K562 (cell line): ENCODE measurements around the gene RNU5D-1. TPM values are rescaled to one million over a fixed set of nuclear protein-coding genes. Genes with fewer than 3 reads are reported as not detected.

Experiments
- GABPB2 ChIP-seq: fragments of 250-450 bp; sonication (Bioruptor Pico); conservative IDR thresholded peaks from 2 replicates; pipeline ENCODE4 v1.5.1; 2021; ENCODE audit warnings: mild to moderate bottlenecking
- HMGN3 ChIP-seq: IDR thresholded peaks from 2 replicates; pipeline ENCODE4 v1.6.1; 2011; ENCODE audit warnings: borderline replicate concordance, low read depth, mild to moderate bottlenecking, mixed read lengths, low read length; ENCODE audit not compliant: insufficient read length; ENCODE audit errors: extremely low read depth
- MTA2 ChIP-seq: fragments of 450-650 bp; IDR thresholded peaks from 2 replicates; pipeline ENCODE4 v1.6.1; 2016; ENCODE audit warnings: low read depth
- POLR2AphosphoS5 ChIP-seq: IDR thresholded peaks from 2 replicates; pipeline ENCODE4 v1.6.1; 2011; ENCODE audit warnings: mild to moderate bottlenecking, low read depth, low read length, moderate library complexity; ENCODE audit not compliant: control insufficient read depth, insufficient read depth
- PRMT5 ChIP-seq: sonication (generic); formaldehyde crosslinking; IDR thresholded peaks from 2 replicates; pipeline ENCODE4 v1.5.0; 2020; ENCODE audit warnings: missing genetic modification reagents
- PRPF4 ChIP-seq: fragments of 200-400 bp; formaldehyde crosslinking; IDR thresholded peaks from one replicate; pipeline ENCODE4 v1.6.1; 2017; ENCODE audit warnings: low read length, low read depth, mild to moderate bottlenecking; ENCODE audit not compliant: insufficient read depth, poor library complexity, severe bottlenecking
- PURB ChIP-seq: sonication (generic); formaldehyde crosslinking; IDR thresholded peaks from 2 replicates; pipeline ENCODE4 v1.9.0; 2021; ENCODE audit warnings: low read depth, mild to moderate bottlenecking, missing genetic modification reagents
- RFX5 ChIP-seq: IDR thresholded peaks from 2 replicates; pipeline ENCODE4 v1.6.1; 2011; ENCODE audit warnings: low read depth, mild to moderate bottlenecking, improper control_type of control experiment, low read length
- RHOXF2B ChIP-seq: fragments of 250-450 bp; sonication (Bioruptor Pico); conservative IDR thresholded peaks from 2 replicates; pipeline ENCODE4 v1.5.1; 2021
- SP2 ChIP-seq: IDR thresholded peaks from 2 replicates; pipeline ENCODE4 v1.6.1; 2011; ENCODE audit warnings: mild to moderate bottlenecking, low read depth, low read length, moderate library complexity; ENCODE audit not compliant: poor library complexity, severe bottlenecking; ENCODE audit errors: extremely low read depth
- XRCC5 ChIP-seq: fragments of 200-400 bp; formaldehyde crosslinking; IDR thresholded peaks from 2 replicates; pipeline ENCODE4 v1.6.1; 2017; ENCODE audit warnings: low read depth, mild to moderate bottlenecking, low read length
- ZC3H8 ChIP-seq: fragments of 450-650 bp; IDR thresholded peaks from 2 replicates; pipeline ENCODE4 v1.6.1; 2017
- ZFP1 ChIP-seq: fragments of 450-650 bp; formaldehyde crosslinking; IDR thresholded peaks from 2 replicates; pipeline ENCODE4 v1.4.0; 2020; ENCODE audit warnings: mild to moderate bottlenecking, mixed read lengths
- polyA plus RNA-seq, 8 experiments: library from polyadenylated mRNA; depleted of rRNA in 4 of 8; stranded (reverse) in 5 of 8; unstranded in 3 of 8; fragments of >200 nt; fragmentation: Nextera tagmentation in 2 of 8; fragmentation: Illumina TruSeq in 1 of 8; extraction: Ambion mirVana in 2 of 8; extraction: Trizol in 1 of 8; gene quantifications; 2 replicates each; pipeline versions ENCODE4 v1.2.1 to v1.2.3, GENCODE V29; 2011 to 2014; ENCODE audit warnings: inconsistent platforms in 1 of 8, missing spikeins in 1 of 8
- total RNA-seq, 7 experiments: library from RNA; depleted of rRNA in 6 of 7; stranded (reverse); fragments of >200 nt in 6 of 7; fragmentation: Illumina TruSeq in 2 of 7; extraction: Trizol in 2 of 7; gene quantifications; 2 replicates each; pipeline versions ENCODE4 v1.2.1 to v1.2.3, GENCODE V29; 2011 to 2021; ENCODE audit warnings: low replicate concordance in 1 of 7
- TF ChIP-seq, protein P1 (sequence below): fragments of 150-350 bp; conservative IDR thresholded peaks from 2 replicates; pipeline ENCODE4 v1.6.1; 2014; ENCODE audit warnings: low read length
- TF ChIP-seq, protein P2 (sequence below): fragments of 250-450 bp; sonication (Bioruptor Pico); IDR thresholded peaks from 2 replicates; pipeline ENCODE4 v1.8.0; 2021; ENCODE audit warnings: moderate library complexity, mild to moderate bottlenecking, inconsistent platforms
- TF ChIP-seq, protein P3 (sequence below): IDR thresholded peaks from 2 replicates; pipeline ENCODE4 v1.6.1; 2012; ENCODE audit warnings: low read depth, low read length, improper control_type of control experiment, borderline replicate concordance
- TF ChIP-seq, protein P4 (sequence below): sonication (generic); formaldehyde crosslinking; IDR thresholded peaks from 2 replicates; pipeline ENCODE4 v1.8.1; 2023; ENCODE audit warnings: missing genetic modification reagents, mild to moderate bottlenecking, borderline replicate concordance

Gene RNU5D-1
- total and polyA plus RNA-seq, 9 of the 15 experiments (the other 6 are each of a cell fraction or from before 2014, with no cell fraction given): under 0.01 TPM; not detected in 8

DNA sequence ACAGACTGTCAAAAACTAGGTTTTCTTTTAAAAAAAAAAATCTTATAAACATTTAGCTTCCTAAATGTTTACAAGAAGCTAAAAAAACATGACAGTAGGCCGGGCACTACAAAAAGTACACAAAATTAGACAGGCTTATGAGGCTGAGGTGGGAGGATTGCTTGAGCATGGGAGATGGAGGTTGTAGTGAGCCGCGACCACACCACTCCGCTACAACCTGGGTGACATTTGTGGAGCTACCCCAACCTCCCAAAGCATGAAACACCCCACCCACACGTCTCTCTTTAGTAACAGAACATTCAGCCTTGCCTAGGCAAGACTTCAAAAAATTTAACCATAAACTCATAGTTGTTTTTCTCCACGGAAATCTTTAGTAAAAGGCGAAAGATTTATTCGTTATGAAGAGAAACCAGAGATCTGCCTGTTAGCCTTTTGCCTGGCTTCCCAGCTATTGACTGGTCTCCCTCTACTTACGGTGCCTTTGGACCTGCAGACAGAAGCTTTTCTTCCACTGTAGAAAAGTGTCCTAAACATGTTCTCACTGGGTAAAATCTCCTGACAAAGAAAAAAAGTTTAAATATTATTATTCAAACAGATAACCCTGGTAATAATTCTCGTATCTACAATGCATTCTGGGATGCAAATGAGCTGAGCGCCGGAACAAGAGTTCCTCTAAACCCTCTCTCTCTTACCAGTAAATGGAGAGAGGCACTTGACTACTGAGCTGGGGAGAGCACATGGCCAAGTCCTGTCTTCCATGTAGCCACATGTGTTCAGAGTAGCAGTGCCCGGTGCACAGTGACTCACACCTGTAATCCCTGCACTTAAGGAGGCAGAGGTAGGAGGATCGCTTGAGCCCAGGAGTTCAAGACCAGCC is 9.2 kb downstream of the RNU5D-1 start (continued):
- TF ChIP-seq, protein P1, sequence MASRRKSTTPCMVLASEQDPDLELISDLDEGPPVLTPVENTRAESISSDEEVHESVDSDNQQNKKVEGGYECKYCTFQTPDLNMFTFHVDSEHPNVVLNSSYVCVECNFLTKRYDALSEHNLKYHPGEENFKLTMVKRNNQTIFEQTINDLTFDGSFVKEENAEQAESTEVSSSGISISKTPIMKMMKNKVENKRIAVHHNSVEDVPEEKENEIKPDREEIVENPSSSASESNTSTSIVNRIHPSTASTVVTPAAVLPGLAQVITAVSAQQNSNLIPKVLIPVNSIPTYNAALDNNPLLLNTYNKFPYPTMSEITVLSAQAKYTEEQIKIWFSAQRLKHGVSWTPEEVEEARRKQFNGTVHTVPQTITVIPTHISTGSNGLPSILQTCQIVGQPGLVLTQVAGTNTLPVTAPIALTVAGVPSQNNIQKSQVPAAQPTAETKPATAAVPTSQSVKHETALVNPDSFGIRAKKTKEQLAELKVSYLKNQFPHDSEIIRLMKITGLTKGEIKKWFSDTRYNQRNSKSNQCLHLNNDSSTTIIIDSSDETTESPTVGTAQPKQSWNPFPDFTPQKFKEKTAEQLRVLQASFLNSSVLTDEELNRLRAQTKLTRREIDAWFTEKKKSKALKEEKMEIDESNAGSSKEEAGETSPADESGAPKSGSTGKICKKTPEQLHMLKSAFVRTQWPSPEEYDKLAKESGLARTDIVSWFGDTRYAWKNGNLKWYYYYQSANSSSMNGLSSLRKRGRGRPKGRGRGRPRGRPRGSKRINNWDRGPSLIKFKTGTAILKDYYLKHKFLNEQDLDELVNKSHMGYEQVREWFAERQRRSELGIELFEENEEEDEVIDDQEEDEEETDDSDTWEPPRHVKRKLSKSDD: peak; percentile 98
- TF ChIP-seq RFX5: 0 out of 2 replicates have a peak, but pooled peaks have one; percentile 66
- peak; percentile 92 for TF ChIP-seq ZFP1 (CRISPR knock-in tag)
- TF ChIP-seq, protein P2, sequence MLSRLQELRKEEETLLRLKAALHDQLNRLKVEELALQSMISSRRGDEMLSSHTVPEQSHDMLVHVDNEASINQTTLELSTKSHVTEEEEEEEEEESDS: peak; percentile 100
- TF ChIP-seq RHOXF2B: peak; percentile 100
- TF ChIP-seq PURB (CRISPR knock-in tag): no peak
- TF ChIP-seq, protein P3, sequence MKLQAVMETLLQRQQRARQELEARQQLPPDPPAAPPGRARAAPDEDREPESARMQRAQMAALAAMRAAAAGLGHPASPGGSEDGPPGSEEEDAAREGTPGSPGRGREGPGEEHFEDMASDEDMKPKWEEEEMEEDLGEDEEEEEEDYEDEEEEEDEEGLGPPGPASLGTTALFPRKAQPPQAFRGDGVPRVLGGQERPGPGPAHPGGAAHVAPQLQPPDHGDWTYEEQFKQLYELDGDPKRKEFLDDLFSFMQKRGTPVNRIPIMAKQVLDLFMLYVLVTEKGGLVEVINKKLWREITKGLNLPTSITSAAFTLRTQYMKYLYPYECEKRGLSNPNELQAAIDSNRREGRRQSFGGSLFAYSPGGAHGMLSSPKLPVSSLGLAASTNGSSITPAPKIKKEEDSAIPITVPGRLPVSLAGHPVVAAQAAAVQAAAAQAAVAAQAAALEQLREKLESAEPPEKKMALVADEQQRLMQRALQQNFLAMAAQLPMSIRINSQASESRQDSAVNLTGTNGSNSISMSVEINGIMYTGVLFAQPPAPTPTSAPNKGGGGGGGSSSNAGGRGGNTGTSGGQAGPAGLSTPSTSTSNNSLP: 0 out of 2 replicates have a peak, but pooled peaks have one; percentile 59
- TF ChIP-seq POLR2AphosphoS5: peak; percentile 100
- peak; percentile 100 for TF ChIP-seq GABPB2 (CRISPR knock-in tag)
- TF ChIP-seq XRCC5: peak; percentile 85; the same call in 1 of the 2 replicates
- TF ChIP-seq, protein P4, sequence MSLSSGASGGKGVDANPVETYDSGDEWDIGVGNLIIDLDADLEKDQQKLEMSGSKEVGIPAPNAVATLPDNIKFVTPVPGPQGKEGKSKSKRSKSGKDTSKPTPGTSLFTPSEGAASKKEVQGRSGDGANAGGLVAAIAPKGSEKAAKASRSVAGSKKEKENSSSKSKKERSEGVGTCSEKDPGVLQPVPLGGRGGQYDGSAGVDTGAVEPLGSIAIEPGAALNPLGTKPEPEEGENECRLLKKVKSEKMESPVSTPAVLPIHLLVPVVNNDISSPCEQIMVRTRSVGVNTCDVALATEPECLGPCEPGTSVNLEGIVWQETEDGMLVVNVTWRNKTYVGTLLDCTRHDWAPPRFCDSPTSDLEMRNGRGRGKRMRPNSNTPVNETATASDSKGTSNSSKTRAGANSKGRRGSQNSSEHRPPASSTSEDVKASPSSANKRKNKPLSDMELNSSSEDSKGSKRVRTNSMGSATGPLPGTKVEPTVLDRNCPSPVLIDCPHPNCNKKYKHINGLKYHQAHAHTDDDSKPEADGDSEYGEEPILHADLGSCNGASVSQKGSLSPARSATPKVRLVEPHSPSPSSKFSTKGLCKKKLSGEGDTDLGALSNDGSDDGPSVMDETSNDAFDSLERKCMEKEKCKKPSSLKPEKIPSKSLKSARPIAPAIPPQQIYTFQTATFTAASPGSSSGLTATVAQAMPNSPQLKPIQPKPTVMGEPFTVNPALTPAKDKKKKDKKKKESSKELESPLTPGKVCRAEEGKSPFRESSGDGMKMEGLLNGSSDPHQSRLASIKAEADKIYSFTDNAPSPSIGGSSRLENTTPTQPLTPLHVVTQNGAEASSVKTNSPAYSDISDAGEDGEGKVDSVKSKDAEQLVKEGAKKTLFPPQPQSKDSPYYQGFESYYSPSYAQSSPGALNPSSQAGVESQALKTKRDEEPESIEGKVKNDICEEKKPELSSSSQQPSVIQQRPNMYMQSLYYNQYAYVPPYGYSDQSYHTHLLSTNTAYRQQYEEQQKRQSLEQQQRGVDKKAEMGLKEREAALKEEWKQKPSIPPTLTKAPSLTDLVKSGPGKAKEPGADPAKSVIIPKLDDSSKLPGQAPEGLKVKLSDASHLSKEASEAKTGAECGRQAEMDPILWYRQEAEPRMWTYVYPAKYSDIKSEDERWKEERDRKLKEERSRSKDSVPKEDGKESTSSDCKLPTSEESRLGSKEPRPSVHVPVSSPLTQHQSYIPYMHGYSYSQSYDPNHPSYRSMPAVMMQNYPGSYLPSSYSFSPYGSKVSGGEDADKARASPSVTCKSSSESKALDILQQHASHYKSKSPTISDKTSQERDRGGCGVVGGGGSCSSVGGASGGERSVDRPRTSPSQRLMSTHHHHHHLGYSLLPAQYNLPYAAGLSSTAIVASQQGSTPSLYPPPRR (CRISPR knock-in tag): peak; percentile 99
- peak; percentile 95 for TF ChIP-seq HMGN3
- no peak for TF ChIP-seq PRMT5 (CRISPR knock-in tag)
- TF ChIP-seq ZC3H8: peak; percentile 100
- no peak; the same call in 1 of the 2 replicates for TF ChIP-seq MTA2
- peak; percentile 40 for TF ChIP-seq SP2
- peak; percentile 85 for TF ChIP-seq PRPF4
